Progenitor cell of endocrine pancreas (in vitro differentiated cells): ENCODE measurements around the gene TMEM214. TPM values are rescaled to one million over a fixed set of nuclear protein-coding genes. Genes with fewer than 3 reads are reported as not detected.

ENCODE experiments used
- DNase-seq: peaks from one replicate; pipeline ENCODE4 v3.0.0; 2021; ENCODE audit warnings: low spot score; ENCODE audit not compliant: unreplicated experiment
- H3K27ac Mint-ChIP-seq: 2 replicates; pipeline ENCODE4 v1.8.0; 2021; ENCODE audit warnings: mild to moderate bottlenecking, moderate library complexity, mixed read lengths
- H3K27me3 Mint-ChIP-seq: 2 replicates; pipeline ENCODE4 v1.8.0; 2021; ENCODE audit warnings: mixed read lengths
- H3K36me3 Mint-ChIP-seq: 2 replicates; pipeline ENCODE4 v1.8.0; 2022; ENCODE audit warnings: mixed read lengths; ENCODE audit not compliant: insufficient read depth
- H3K4me1 Mint-ChIP-seq: 2 replicates; pipeline ENCODE4 v1.8.0; 2021; ENCODE audit warnings: low read depth, mixed read lengths
- H3K4me3 Mint-ChIP-seq: 2 replicates; pipeline ENCODE4 v1.8.0; 2021; ENCODE audit warnings: low read depth, mild to moderate bottlenecking, moderate library complexity, mixed read lengths
- H3K9me3 Mint-ChIP-seq: 2 replicates; pipeline ENCODE4 v1.8.0; 2021; ENCODE audit warnings: low read depth, mixed read lengths
- total RNA-seq: library from RNA; stranded (reverse); gene quantifications from 2 replicates; pipeline ENCODE4 v1.2.1, GENCODE V29; 2021
- TF ChIP-seq, protein P1 (sequence below): fragments of 200-600 bp; sonication (generic); IDR thresholded peaks from one replicate; pipeline ENCODE4 v1.5.0; 2021; ENCODE audit warnings: antibody characterized with exemption, mild to moderate bottlenecking; ENCODE audit not compliant: unreplicated experiment

TMEM214 gene
- total RNA-seq, 1 donor from 2014 or later: 55.2 TPM

DNA sequence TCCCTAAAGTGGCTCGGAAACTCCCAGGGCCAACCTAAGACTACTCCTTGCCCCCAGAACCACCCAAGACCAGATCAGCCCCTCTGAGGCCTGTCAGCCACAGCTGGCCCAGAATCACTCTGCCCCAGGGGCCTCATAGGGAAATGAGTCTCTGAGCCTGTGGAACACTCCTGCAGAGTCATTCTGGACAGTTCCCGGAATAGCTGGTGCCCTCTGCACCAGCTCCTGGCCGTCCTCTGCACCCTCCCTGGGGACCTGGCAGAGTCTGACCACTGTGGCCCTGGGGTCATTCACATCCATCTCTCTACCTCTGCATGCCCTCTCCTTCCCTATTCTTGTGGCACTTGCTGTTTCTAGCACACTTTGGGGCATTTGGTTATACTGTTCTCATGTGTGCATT is 14.6 kb upstream of the TMEM214 start:
- H3K4me3 Mint-ChIP-seq: no peak overlapping the region
- no peaks in the 10 kb centered on the region for H3K9me3 Mint-ChIP-seq
- no peaks in the 10 kb centered on the region for H3K27me3 Mint-ChIP-seq
- peaks cover 2% of the 10 kb centered on the region for H3K4me1 Mint-ChIP-seq
- no peak for DNase-seq
- TF ChIP-seq, protein P1, sequence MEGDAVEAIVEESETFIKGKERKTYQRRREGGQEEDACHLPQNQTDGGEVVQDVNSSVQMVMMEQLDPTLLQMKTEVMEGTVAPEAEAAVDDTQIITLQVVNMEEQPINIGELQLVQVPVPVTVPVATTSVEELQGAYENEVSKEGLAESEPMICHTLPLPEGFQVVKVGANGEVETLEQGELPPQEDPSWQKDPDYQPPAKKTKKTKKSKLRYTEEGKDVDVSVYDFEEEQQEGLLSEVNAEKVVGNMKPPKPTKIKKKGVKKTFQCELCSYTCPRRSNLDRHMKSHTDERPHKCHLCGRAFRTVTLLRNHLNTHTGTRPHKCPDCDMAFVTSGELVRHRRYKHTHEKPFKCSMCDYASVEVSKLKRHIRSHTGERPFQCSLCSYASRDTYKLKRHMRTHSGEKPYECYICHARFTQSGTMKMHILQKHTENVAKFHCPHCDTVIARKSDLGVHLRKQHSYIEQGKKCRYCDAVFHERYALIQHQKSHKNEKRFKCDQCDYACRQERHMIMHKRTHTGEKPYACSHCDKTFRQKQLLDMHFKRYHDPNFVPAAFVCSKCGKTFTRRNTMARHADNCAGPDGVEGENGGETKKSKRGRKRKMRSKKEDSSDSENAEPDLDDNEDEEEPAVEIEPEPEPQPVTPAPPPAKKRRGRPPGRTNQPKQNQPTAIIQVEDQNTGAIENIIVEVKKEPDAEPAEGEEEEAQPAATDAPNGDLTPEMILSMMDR: no peak
- H3K27ac Mint-ChIP-seq: no peak overlapping the region
- peaks cover 2% of the 10 kb centered on the region for H3K36me3 Mint-ChIP-seq

DNA sequence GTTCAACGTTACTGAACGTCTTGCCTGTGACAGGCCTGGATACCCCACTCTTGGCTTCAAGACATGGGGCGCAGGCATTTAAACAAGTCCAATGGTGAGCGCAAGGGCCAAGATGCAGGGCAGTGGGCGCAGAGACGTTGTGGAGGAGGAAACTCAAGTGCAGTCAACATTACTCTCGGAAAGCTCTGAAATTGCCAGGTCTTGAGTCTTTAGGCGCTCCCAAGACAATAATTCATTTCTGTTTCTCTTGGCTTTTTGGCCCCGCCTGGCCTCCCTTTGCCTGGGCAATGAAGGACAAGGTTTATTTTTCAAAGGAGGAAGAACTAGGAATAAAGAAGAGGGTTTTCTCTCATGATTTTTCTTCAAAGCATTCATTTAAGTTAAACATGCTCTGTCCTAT is 13.3 kb upstream of the TMEM214 start:
- Mint-ChIP-seq H3K4me1 (peaks cover 2% of the 10 kb centered on the region), H3K27ac (no peak overlapping the region), H3K4me3 (no peak overlapping the region), H3K36me3 (peaks cover 2% of the 10 kb centered on the region), H3K27me3 (no peaks in the 10 kb centered on the region), H3K9me3 (no peaks in the 10 kb centered on the region)
- no peak for DNase-seq
- TF ChIP-seq, protein P1: no peak

DNA sequence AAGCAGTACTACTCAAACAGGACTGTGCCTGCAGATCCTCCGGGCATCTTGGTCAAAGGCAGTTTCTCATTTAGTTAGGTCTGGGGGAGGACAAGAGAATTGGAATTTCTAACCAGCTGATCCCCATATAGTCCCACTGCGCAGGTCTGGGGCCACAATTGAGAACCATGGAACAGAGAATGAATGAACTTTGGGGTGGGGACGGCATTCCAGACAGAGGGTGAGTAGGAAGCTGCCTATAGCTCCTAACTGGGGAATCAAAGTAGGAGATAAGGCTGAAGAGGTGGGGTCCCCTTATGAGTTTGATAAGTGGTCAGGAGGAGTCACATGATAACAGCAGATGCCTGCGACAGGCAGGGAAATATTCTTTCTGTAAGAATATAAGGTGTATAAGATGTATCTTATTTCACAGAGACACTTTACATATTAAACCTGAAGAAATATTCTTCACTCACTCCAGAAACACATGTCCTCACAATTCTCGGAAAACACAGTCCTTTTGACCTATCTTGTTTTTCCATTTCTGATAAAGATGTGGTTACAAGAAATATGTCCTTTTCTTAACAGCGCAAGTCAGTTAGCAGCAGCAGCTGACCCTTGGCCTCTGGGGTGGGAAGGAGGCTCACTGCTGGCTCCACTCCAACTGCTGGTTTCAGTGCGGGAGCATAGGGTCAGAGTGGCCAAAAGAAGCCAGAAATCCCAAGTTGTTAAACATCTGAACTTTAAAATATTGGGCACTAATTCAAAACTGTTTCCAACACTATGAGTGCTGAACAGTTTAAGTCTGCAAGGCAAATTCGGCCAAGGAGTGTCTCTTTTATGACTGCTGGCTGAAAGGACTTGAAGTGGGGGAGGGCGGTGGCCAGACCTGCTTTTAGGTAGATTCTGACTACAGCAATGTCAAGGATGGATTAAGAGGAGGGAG is 12.6 kb upstream of the TMEM214 start:
- Mint-ChIP-seq H3K36me3 (peaks cover 3% of the 10 kb centered on the region), H3K4me3 (no peak overlapping the region), H3K9me3 (no peaks in the 10 kb centered on the region), H3K4me1 (peaks cover 2% of the 10 kb centered on the region), H3K27me3 (no peaks in the 10 kb centered on the region), H3K27ac (no peak overlapping the region)
- TF ChIP-seq, protein P1: no peak
- no peak for DNase-seq

DNA sequence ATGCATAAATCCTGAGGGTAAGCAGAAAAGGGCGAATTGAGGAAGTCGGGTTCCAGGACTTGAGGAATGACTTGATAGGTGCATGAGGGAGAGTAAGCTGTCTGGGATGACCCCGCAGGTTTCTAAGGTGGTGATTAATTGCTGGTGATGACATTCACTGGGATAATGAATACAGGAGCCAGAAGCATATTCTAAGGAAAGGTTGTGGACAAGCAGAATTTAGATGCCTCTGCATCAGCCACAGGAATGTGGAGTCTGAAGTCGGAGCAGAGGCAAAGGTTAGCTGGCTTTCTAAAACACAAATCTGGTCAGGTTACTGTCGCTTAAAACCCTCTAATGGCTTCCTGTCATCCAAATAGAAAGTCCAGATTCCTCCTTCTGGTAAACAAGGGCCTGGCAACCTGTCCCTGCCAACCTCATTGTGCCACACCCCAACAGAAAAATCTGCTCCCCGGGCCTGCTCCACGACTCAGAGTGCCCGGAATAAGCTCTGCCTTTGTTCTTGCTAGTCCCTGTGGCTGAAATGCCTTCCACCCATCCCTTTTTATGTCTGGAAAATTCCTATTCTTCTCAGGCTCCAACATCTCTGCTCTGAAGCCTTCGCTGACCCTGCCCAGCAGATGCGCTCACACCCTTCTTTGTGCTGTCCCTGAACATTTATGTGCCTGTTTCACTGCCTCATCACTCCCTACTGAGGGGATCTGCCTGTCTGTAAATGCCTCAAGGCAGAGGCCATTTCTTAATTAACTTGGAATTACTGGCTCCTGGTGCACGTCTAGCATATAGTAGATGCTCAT is 11.3 kb upstream of the TMEM214 start:
- Mint-ChIP-seq H3K27me3 (no peaks in the 10 kb centered on the region), H3K9me3 (no peaks in the 10 kb centered on the region), H3K36me3 (peaks cover 4% of the 10 kb centered on the region), H3K27ac (no peak overlapping the region), H3K4me1 (peaks cover 2% of the 10 kb centered on the region), H3K4me3 (no peak overlapping the region)
- TF ChIP-seq, protein P1: no peak
- DNase-seq: no peak

DNA sequence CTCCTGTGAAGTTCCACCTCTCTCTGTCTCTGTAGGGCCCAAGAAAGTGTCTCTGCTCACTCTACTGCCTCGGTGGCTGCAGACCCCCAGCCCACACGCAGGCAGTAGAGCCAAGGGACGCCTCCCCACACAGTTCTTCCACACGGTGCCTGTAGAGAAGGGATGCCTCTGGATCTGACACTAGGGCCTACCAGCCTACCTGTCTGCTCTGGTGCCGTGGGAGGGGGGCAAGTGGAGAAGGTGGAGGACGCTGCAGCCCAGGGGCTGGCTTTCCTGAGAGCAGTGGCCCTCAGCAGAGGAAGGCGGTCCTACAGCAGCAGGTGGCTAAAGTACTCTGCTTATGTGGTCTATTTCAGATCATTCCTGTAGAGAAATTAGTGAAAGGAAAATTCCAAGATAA is 9.0 kb upstream of the TMEM214 start:
- Mint-ChIP-seq H3K27me3 (no peaks in the 10 kb centered on the region), H3K36me3 (peaks cover 5% of the 10 kb centered on the region), H3K4me1 (peaks cover 2% of the 10 kb centered on the region), H3K9me3 (no peaks in the 10 kb centered on the region), H3K4me3 (no peak overlapping the region), H3K27ac (no peak overlapping the region)
- DNase-seq: no peak
- TF ChIP-seq, protein P1: no peak
